HCT116 (cell line): ENCODE measurements around the gene LDLR. TPM values are rescaled to one million over a fixed set of nuclear protein-coding genes. Genes with fewer than 3 reads are reported as not detected.

Experiments used
- ATAC-seq: fragments of 200-7000 bp; cut with Tn5 transposase; 2 replicates; pipeline ENCODE4 v1.9.1; 2020; ENCODE audit warnings: mild to moderate bottlenecking, moderate library complexity
- BruUV-seq: library from RNA; stranded (reverse); fragments of 400-500 nt; replicated peaks from 2 replicates; lab custom pipeline; 2021; lab: Mats Ljungman, UMichigan
- CTCF ChIA-PET: fragments of 300-600 bp; sonication (Branson Sonifier 250); formaldehyde crosslinking; loops from one replicate; lab custom pipeline; 2021; ENCODE audit warnings: antibody characterized with exemption; lab: Charles Lee
- POLR2A ChIA-PET: fragments of 300-600, 350-600 bp; sonication (Branson Sonifier 250); formaldehyde crosslinking; loops from one replicate; lab custom pipeline; 2021; ENCODE audit warnings: antibody characterized with exemption; lab: Charles Lee
- RAD21 ChIA-PET, 2 experiments: fragments of 300-600 bp; sonication (Branson Sonifier 250); formaldehyde crosslinking; loops; one replicate each; lab custom pipeline; 2023; ENCODE audit warnings: low total read pairs in 2 of 2; ENCODE audit not compliant: uncharacterized antibody in 2 of 2, unreplicated experiment in 2 of 2, low non-redundant PET in 1 of 2; lab: Charles Lee
- DNase-seq: peaks from one replicate; pipeline ENCODE4 v3.0.0-alpha.2; 2010; ENCODE audit warnings: low read depth, low spot score
- H2AFZ ChIP-seq: fragments of 200-600 bp; shearing (Covaris generic), sonication (generic); 2 replicates; pipeline ENCODE4 v1.6.1; 2017; ENCODE audit warnings: low read depth, mixed run types, mixed read lengths, antibody characterized with exemption, low read length; ENCODE audit not compliant: poor library complexity, severe bottlenecking
- H3K27ac ChIP-seq: 2 replicates; pipeline ENCODE4 v1.5.1; 2012; ENCODE audit warnings: low read depth, low read length
- H3K27me3 ChIP-seq: fragments of 200-600 bp; sonication (generic); 2 replicates; pipeline ENCODE4 v1.6.1; 2016; ENCODE audit warnings: mixed run types, low read length, mixed read lengths; ENCODE audit not compliant: insufficient read depth
- H3K36me3 ChIP-seq, 2 experiments: fragments of 200-500 bp in 1 of 2; fragments of 200-600 bp in 1 of 2; sonication (Bioruptor generic) in 1 of 2; sonication (generic) in 1 of 2; 2 replicates each; pipeline versions ENCODE4 v1.5.1 to v1.6.1; 2014 to 2016; ENCODE audit warnings: low read length in 2 of 2, inconsistent platforms in 1 of 2, mixed read lengths in 1 of 2, mixed run types in 1 of 2; ENCODE audit not compliant: insufficient read depth in 2 of 2, control insufficient read depth in 1 of 2
- H3K4me1 ChIP-seq, 2 experiments: fragments of 200-600 bp in 1 of 2; sonication (generic) in 1 of 2; 2 replicates each; pipeline versions ENCODE4 v1.5.1 to v1.6.1; 2012 to 2017; ENCODE audit warnings: low read length in 2 of 2, inconsistent platforms in 1 of 2, mild to moderate bottlenecking in 1 of 2, mixed read lengths in 1 of 2, mixed run types in 1 of 2, moderate library complexity in 1 of 2; ENCODE audit not compliant: insufficient read depth in 2 of 2, control insufficient read depth in 1 of 2
- H3K4me2 ChIP-seq: fragments of 200-600 bp; sonication (generic); 2 replicates; pipeline ENCODE4 v1.6.1; 2017; ENCODE audit warnings: mixed run types, low read length, mixed read lengths
- H3K4me3 ChIP-seq, 2 experiments: fragments of 200-600 bp in 1 of 2; sonication (generic) in 1 of 2; replicated peaks in 1 of 2; 2 replicates each; pipeline ENCODE4 v1.5.1; 2011 to 2016; ENCODE audit warnings: low read length in 2 of 2, control low read depth in 1 of 2, low read depth in 1 of 2, mild to moderate bottlenecking in 1 of 2, mixed read lengths in 1 of 2, mixed run types in 1 of 2
- H3K79me2 ChIP-seq: fragments of 200-600 bp; sonication (generic); 2 replicates; pipeline ENCODE4 v1.6.1; 2017; ENCODE audit warnings: mild to moderate bottlenecking, mixed run types, low read length, moderate library complexity, mixed read lengths; ENCODE audit not compliant: insufficient read depth
- H3K9ac ChIP-seq: fragments of 200-600 bp; sonication (generic); 2 replicates; pipeline ENCODE4 v1.6.1; 2016; ENCODE audit warnings: low read length, mixed read lengths
- H3K9me2 ChIP-seq: fragments of 200-600 bp; sonication (generic), shearing (Covaris generic); 2 replicates; pipeline ENCODE4 v1.6.1; 2017; ENCODE audit warnings: mixed run types, mild to moderate bottlenecking, moderate library complexity; ENCODE audit not compliant: insufficient read depth
- H3K9me3 ChIP-seq, 2 experiments: fragments of 200-500 bp in 1 of 2; fragments of 200-600 bp in 1 of 2; sonication (Bioruptor generic) in 1 of 2; sonication (generic) in 1 of 2; 2 replicates each; pipeline ENCODE4 v1.6.1; 2014 to 2017; ENCODE audit warnings: low read length in 2 of 2, mixed read lengths in 2 of 2, inconsistent platforms in 1 of 2, low read depth in 1 of 2, mild to moderate bottlenecking in 1 of 2, mixed run types in 1 of 2, moderate library complexity in 1 of 2; ENCODE audit not compliant: control insufficient read depth in 1 of 2, insufficient read depth in 1 of 2
- H4K20me1 ChIP-seq: fragments of 200-600 bp; sonication (generic), shearing (Covaris generic); 2 replicates; pipeline ENCODE4 v1.6.1; 2017; ENCODE audit warnings: mixed run types, mild to moderate bottlenecking, moderate library complexity; ENCODE audit not compliant: insufficient read depth
- CEBPB ChIP-seq: IDR thresholded peaks from 2 replicates; pipeline ENCODE4 v1.6.1; 2012; ENCODE audit warnings: low read depth
- EGR1 ChIP-seq: IDR thresholded peaks from 2 replicates; pipeline ENCODE4 v1.6.1; 2012; ENCODE audit warnings: low read depth
- EZH2 ChIP-seq: fragments of 200-600 bp; sonication (generic); IDR thresholded peaks from 2 replicates; pipeline ENCODE4 v1.6.1; 2017; ENCODE audit warnings: antibody characterized with exemption, mixed run types
- EZH2phosphoT487 ChIP-seq: fragments of 200-600 bp; IDR thresholded peaks from 2 replicates; pipeline ENCODE4 v1.6.1; 2018; ENCODE audit warnings: antibody characterized with exemption, borderline replicate concordance
- FOSL1 ChIP-seq: IDR thresholded peaks from 2 replicates; pipeline ENCODE4 v1.6.1; 2012; ENCODE audit warnings: low read depth
- POLR2AphosphoS5 ChIP-seq: IDR thresholded peaks from 2 replicates; pipeline ENCODE4 v1.6.1; 2011; ENCODE audit warnings: mild to moderate bottlenecking, low read depth, low read length, moderate library complexity
- RAD21 ChIP-seq: IDR thresholded peaks from 2 replicates; pipeline ENCODE4 v1.6.1; 2012; ENCODE audit warnings: low read depth, mild to moderate bottlenecking
- SRF ChIP-seq: IDR thresholded peaks from 2 replicates; pipeline ENCODE4 v1.6.1; 2012; ENCODE audit warnings: low read depth
- TCF7L2 ChIP-seq: IDR thresholded peaks from 2 replicates; pipeline ENCODE4 v1.7.0; 2011; ENCODE audit warnings: borderline replicate concordance, inconsistent platforms; ENCODE audit not compliant: insufficient read depth, insufficient read length; ENCODE audit errors: extremely low read depth
- ZFX ChIP-seq: fragments of 450-650 bp; IDR thresholded peaks from 2 replicates; pipeline ENCODE4 v1.6.1; 2017
- ZNF274 ChIP-seq: fragments of 200-500 bp; sonication (Bioruptor generic); IDR thresholded peaks from 2 replicates; pipeline ENCODE4 v1.6.1; 2014; ENCODE audit warnings: mild to moderate bottlenecking, low read depth, low read length, inconsistent platforms
- intact Hi-C: fragments of 100-400 bp; cut with micrococcal nuclease; formaldehyde crosslinking; loops from 2 replicates; pipeline ENCODE4 v1.10.0; 2022
- total RNA-seq: library from RNA; stranded (reverse); gene quantifications from one replicate; pipeline ENCODE4 v1.2.1, GENCODE V29; 2021; ENCODE audit not compliant: unreplicated experiment
- TF ChIP-seq, protein P1 (sequence below): IDR thresholded peaks from 2 replicates; pipeline ENCODE4 v1.6.1; 2012
- TF ChIP-seq, protein P2 (sequence below), 3 experiments: fragments of 200-600 bp in 1 of 3; sonication (generic) in 1 of 3; IDR thresholded peaks in 2 of 3; conservative IDR thresholded peaks in 1 of 3; 2 replicates each; pipeline ENCODE4 v1.5.1; 2012 to 2017; ENCODE audit warnings: low read depth in 2 of 3, low read length in 2 of 3, antibody characterized with exemption in 1 of 3, borderline replicate concordance in 1 of 3, control low read depth in 1 of 3, mild to moderate bottlenecking in 1 of 3, mixed read lengths in 1 of 3, mixed run types in 1 of 3, moderate library complexity in 1 of 3; ENCODE audit not compliant: insufficient read depth in 1 of 3

Gene LDLR
- total RNA-seq, 1 experiment from 2014 or later: 92.4 TPM

DNA sequence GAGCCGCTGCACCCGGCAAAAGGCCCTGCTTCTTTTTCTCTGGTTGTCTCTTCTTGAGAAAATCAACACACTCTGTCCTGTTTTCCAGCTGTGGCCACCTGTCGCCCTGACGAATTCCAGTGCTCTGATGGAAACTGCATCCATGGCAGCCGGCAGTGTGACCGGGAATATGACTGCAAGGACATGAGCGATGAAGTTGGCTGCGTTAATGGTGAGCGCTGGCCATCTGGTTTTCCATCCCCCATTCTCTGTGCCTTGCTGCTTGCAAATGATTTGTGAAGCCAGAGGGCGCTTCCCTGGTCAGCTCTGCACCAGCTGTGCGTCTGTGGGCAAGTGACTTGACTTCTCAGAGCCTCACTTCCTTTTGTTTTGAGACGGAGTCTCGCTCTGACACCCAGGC, 17.2 kb downstream of the LDLR start:
- ChIA-PET CTCF (no interaction called here), POLR2A (no interaction called here), RAD21 (no interaction called here)
- DNase-seq (no peak), ATAC-seq (no peak)
- no TSS peak for BruUV-seq
- no peak for TF ChIP-seq TCF7L2
- no peak for TF ChIP-seq ZNF274
- TF ChIP-seq EGR1: no peak
- no peak for TF ChIP-seq ZFX
- no peak for TF ChIP-seq RAD21
- TF ChIP-seq POLR2AphosphoS5: no peak
- TF ChIP-seq EZH2: no peak
- TF ChIP-seq FOSL1: no peak
- no peak for TF ChIP-seq EZH2phosphoT487
- no peak for TF ChIP-seq CEBPB
- TF ChIP-seq SRF: no peak
- TF ChIP-seq, protein P1, sequence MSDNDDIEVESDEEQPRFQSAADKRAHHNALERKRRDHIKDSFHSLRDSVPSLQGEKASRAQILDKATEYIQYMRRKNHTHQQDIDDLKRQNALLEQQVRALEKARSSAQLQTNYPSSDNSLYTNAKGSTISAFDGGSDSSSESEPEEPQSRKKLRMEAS: no peak
- TF ChIP-seq, protein P2, sequence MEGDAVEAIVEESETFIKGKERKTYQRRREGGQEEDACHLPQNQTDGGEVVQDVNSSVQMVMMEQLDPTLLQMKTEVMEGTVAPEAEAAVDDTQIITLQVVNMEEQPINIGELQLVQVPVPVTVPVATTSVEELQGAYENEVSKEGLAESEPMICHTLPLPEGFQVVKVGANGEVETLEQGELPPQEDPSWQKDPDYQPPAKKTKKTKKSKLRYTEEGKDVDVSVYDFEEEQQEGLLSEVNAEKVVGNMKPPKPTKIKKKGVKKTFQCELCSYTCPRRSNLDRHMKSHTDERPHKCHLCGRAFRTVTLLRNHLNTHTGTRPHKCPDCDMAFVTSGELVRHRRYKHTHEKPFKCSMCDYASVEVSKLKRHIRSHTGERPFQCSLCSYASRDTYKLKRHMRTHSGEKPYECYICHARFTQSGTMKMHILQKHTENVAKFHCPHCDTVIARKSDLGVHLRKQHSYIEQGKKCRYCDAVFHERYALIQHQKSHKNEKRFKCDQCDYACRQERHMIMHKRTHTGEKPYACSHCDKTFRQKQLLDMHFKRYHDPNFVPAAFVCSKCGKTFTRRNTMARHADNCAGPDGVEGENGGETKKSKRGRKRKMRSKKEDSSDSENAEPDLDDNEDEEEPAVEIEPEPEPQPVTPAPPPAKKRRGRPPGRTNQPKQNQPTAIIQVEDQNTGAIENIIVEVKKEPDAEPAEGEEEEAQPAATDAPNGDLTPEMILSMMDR (IDR thresholded peaks at IDR 0.05 in 2 of 3, conservative IDR thresholded peaks at IDR 0.05 in 1 of 3; ENCODE audit: borderline replicate concordance in 1 of 3, insufficient read depth in 1 of 3, low read depth in 2 of 3, low read length in 2 of 3): no peak
- peaks cover 65 to 69% of the 10 kb centered on the region in 2 experiments for H3K36me3 ChIP-seq
- H3K9me2 ChIP-seq: no peaks in the 10 kb centered on the region
- H3K79me2 ChIP-seq: peaks cover 54% of the 10 kb centered on the region
- no peak overlapping the region for H3K9ac ChIP-seq
- no peaks in the 10 kb centered on the region for H3K9me3 ChIP-seq
- no peak overlapping the region for H2AFZ ChIP-seq
- no peak overlapping the region for H3K4me3 ChIP-seq
- no peaks in the 10 kb centered on the region for H3K27me3 ChIP-seq
- H3K27ac ChIP-seq: no peak overlapping the region
- peaks cover 0 to 6% of the 10 kb centered on the region in 2 experiments; a peak in 1 of 4 replicates for H3K4me1 ChIP-seq
- H3K4me2 ChIP-seq: no peak overlapping the region
- intact Hi-C loops: no loop called here
- no peaks in the 10 kb centered on the region; the same call in 1 of the 2 replicates for H4K20me1 ChIP-seq
